Glomerular endothelial cell (primary cell): ENCODE data around the gene ANTXRL. TPM values are rescaled to one million over a fixed set of nuclear protein-coding genes. Genes with fewer than 3 reads are reported as not detected.
"Not testable (repeated sequence)": the region's sequence is repeated elsewhere in the genome, so short reads cannot be mapped to it uniquely, and the experiment has no call there.

ENCODE experiments used
- DNase-seq: peaks from one replicate; pipeline ENCODE4 v3.0.0-alpha.2; 2011; ENCODE audit warnings: low read depth, low spot score; ENCODE audit errors: extremely low read depth
- total RNA-seq: library from RNA; depleted of rRNA; stranded (reverse); fragments of >200 nt; gene quantifications from 2 replicates; pipeline ENCODE4 v1.2.3, GENCODE V29; 2015

The ANTXRL gene
- not detected in 2 replicates for total RNA-seq

DNA sequence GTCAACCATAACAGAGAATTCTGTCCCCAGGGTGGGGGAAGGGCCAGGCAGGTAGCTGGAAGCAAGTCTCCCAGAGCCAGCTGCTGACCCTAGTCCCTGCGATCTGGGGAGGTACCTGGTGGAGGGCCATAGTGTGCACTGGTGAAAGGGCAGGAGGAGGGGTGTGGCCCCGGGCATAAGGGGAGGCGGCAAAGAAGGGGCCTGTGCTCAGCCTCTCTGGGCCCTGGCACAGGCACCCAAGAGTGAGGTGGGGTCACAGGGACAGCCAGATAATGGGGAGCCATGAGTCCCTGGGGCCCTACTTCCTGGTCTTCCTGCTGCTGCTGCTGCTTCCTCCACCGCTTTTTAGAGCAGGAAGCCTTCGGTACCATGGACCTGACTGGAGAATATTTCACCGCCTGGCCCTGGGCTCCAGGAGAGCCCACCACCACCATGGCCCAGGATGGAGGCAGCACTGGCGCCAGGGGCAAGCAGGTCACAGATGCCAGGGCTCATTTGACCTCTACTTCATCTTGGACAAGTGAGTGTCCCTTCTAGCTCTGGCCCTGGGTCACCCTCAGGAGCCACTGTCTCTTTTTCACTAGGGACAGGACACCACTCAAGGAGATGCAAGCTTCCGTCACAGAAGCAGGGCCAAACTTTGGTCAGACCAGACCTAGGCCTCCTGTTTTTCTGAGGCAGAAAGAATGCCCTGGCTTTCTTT lies at the start of gene ANTXRL:
Gene ANTXRL (plus strand): TSS at position 7 of the 703 bp plus-strand sequence. CDS start 266 bp downstream, at position 273.
- no peak for DNase-seq

DNA sequence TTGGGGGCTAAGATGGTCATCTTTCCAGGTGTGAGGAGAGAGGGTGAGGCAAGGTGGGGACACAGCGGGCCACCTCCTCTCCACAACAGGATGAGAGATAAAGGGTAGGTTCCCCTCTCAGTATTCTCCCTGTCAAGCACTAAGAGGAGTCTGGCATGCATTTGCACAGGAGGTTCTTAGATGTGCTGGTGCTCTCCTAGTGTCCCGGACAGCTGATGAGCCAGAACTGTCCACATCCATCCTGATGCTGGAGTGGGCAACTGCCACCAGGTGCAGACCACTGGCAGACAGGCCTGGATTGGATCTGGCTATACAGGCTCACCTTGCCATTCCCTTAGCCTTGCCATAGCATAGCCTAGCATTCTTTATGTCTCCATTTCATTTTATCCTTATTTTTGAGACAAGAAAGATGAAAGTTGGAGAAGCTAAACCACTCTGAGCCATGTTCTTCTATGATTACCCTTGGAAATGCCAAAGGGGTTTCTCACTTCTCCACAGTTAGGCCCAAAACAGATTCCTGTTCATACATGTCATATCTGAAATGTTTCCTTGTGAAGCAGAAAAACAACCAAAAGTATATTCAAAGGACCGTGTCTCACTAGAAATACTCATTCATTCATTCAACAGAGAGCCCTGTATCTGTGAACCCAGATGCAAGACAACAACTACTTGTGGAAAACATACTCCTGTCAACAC lies 48.8 kb upstream of the ANTXRL start:
- DNase-seq, result no peak

DNA sequence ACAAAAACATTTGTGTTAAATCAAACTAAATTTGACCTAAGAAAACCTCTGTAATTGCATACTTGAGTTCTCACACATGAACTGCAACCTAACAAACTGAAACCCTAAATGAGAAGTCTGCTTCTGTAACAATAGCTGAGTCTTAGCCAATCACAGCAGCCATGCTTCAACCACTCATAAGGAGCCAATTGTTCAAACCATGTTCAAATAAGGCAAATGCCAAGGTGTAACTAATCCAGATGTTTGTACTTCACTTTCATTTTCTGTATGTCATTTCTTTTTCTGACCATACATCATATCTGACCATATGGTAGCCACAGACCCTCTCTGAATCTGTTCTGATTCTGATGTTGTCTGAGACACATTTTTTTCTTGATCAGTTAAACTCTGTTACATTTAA lies 47.5 kb upstream of the ANTXRL start:
- no peak for DNase-seq

DNA sequence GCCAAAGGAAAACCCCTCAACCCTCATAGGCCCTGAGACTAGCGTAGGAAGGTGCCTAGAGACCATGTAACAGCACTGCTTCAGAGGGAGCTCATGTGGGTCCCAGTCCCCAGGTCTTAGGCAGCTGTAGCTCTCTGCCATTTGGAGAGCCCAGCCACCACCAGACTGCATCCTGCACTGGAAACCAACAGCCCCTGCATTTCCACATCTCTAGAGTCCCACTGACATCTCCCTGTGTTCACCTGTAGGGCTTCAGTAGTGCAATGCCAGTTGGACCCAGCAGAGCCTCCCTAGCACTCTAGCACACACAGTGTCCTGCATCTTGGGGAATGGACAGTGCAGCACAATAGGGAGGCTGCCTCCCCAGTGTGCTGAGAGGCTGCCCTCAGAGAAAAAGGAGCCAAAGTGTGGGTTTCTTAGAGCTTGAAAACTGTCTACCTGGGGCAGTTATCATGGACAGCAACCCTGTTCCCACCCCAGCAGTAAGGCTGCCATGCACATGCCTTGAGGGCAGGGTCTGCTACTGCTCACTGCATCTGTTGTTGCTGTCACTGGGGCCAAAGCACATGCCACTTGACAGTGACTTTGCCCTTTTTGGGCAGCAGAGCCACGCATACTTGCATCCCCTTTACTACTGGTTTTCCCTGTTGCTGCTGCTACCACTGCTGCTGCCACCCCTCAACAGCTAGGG lies 46.7 kb upstream of the ANTXRL start:
- DNase-seq, result no peak

DNA sequence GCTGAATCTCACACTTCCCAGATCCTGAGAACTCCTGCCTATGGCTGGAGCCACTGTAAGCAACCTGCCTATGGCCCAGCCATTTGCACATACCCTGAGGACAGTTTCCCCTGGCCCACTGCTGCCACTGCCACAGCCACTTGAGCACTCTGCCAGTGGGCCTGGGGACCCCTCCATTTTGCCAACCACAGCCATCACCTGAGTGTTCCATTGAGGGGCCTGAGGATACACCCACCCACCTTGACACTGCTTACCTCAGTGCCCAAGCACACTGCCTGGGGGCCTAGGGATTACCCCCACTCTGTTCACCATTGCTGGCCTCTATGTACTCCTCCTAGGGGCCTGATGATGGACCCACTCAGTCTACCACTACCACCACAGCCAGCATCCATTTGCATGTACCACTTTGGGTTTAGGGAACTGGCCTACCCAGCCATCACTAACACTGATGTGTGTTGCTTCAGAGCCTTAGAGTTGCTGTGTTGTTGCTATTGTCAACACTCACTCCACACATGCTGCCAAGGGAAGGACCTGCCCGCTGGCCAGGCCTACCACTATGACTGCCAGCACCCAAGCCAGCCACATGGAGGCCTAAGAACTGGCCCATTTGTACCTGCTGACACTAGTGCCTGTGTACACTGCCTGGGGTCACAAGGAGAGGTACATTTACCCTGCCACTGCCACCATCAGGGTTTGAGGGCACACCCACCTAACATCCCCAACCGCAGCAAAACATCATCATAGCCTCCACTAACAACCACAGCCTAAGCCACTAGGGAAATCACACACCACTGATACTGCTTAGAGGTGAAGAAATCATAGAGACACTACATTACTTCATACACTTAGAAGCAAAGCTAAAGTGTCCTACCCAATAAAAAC lies 45.9 kb upstream of the ANTXRL start:
- DNase-seq, result no peak

DNA sequence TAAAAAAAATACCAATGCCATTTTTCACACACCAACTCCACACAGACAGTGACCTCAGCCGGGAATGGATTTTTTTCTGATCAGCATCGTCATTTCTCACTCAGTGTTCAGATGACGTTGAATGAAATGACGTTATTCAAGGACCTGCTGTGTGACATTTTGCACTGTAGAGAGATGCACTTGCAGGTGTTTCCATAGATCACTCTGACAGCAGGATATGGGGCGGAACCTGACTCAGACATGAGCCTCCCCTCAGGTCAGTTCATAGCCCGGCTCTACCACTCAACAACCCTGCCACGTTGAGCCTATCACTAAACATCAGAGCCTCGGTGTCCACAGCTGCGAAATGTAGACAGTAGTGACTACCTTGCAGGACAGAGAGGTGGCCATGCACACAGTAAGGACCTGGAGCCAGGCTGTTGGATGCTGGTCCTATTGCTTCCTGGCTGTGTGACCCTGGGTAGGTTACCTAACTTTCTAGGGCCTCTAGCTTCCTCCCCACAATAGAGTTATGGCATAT lies 41.4 kb upstream of the ANTXRL start:
- DNase-seq, result no peak

DNA sequence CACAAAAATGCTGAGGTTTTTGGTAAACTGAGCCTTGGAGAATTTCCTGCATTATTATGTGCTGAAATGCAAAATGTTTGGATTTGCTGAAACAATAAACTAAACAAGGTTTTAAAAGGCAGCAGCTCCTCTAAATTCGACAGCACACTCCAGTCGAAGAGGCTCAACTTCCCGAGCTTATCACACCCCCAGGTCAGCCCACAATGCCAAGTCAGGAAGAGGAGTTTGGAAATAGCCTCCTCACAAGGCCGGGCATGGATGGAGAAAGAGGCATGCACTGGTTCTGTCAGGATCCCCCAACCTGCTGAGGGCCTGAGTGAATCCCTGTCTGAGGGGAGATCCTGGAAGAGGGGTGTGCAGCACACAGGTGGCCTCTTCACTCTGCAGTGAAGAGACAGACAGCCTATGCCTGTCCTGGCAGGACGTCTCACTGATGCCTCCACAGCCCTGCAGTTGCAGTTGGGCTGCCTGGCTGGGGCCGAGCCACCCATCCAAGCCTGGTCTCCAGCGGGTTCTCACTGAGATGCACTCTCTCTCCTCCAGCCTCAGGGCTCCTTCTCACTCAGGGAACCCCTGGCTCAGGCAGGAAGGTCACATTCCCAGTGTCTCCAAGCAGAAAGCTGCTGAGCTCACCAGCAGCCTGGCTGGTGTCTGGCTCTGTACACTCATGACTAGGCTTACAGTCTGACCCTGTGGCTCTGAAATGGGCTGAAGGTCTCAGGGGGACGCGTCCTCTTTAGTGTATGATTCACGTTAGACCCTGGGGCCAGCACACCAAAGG lies 40.2 kb upstream of the ANTXRL start:
- not testable (repeated sequence) for DNase-seq

DNA sequence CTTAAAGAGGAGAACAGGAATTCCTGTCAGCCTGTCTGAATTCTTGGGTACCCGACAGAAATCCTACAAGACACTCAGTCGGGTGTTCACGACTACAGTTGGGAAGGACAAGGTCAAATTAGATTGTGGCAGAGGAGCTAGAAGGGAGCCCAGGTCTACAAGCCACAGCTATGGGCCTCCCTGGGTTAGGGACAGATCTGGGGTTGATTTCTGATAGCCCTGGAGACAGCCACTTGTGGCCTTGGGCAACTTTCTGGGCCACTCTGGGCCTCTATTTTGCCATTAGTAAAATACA lies 39.7 kb upstream of the ANTXRL start:
- no peak for DNase-seq

DNA sequence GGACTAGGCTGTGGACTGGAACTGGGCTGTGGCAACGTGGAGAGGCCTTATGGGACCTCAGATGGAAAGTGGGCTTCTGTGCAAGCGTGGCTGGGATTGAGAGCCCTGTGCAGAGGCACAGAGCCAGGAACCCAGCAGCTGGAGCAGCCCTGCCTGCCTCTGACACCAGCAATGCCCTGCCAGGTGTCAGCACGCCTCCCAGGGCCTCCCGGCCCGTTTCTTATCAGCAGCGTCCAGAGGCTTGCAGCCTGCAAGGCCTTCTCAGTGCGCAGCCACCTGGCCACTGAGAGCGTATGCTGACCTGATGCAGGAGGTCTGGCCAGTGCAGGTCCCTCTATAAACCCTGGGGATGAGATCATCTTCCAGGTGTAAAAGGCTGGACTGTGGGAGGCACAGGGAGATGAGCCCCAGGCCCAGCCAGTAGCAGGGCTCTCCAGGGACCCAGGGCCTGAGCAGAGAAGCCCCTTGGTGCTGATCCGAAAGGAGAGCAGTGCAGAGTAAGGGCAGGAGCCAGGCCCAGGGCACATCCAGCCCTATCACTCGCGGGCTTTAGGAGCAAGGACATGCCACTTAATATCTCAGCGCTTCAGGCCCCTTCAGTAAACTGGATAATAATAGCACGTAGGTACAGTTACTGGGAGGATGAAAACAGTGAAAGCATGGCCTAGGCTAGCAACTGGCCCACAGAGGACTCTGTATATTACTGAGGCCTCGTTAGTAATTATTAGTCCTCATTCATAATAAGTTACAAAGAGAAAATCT lies 38.8 kb upstream of the ANTXRL start:
- no peak for DNase-seq

DNA sequence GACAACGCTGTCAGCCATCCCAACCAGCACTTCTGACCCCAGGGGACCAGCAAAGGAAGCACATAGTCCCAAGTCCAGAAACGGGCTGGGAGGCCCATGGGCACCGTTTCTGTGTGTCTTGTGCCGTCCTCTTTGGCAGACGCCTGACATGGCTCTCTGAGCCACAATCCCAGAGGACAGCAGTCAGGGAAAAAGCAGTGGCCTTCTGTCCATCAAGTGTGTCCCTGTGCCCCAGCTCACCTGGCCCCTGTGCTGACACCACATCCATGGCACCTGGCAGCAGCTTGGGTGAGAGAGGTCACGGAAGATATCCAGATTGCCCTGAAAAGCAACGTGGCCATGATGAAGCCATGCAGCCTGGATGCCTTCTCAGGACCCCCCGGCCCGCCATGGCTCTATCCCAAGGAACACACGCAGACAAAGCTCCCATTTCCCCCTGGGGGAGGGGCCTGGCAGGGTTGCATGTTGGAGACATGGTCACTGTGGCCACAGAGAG lies 38.1 kb upstream of the ANTXRL start:
- DNase-seq, result no peak

DNA sequence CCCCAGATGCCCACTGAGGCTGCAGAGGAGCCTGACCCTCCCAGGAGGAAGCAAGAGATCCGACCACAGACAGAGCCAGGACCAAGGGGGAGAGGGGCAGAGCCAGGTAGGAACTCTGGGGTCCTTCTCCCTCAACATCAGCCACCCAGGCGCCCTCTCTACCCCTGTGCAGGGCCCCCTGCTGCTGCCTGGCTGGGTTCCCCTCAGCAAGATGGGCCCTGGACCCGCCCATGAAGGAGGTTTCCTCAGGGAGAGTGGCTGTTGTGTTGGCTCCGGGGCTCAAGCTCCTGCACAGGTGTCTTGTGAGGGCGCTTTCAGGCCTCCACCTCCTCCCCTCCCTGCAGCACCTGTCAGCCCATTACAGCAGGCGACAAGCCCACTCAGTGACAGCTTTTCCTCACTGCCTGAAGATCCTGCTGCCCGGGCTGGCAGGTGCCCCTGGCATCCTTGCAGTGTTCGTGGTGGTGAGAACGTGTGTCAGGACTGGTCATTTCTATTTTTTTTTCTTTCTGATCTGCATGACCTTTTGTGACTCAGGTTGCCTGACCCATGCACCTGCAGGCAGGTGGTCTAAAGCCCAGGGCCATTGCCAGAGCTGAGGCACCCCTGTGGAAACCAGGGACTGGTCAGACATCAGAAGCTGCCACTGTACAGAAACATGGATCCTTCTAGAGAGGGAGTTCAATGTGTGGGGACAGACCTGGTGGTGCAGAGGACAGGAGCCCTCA lies 37.0 kb upstream of the ANTXRL start:
- not testable (repeated sequence) for DNase-seq

DNA sequence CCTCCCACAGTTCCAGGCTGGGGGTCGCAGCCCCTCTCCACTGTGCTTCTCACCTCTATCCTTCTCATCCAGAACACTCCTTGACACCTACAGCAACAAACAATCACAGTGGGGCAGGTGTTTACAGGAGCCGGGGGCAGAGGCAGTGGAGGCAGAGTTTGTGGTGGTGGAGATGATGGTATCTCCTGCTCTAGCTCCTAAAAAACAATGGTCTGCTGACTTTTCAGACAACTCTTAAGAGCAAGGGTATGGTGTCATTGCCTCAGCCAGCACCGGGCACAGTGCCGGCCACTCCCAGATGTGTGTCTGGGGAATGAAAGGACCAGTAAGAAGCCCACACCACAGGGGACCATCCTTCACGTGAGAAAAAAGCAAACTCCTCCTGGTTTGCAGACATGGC lies 36.3 kb upstream of the ANTXRL start:
- no peak for DNase-seq

DNA sequence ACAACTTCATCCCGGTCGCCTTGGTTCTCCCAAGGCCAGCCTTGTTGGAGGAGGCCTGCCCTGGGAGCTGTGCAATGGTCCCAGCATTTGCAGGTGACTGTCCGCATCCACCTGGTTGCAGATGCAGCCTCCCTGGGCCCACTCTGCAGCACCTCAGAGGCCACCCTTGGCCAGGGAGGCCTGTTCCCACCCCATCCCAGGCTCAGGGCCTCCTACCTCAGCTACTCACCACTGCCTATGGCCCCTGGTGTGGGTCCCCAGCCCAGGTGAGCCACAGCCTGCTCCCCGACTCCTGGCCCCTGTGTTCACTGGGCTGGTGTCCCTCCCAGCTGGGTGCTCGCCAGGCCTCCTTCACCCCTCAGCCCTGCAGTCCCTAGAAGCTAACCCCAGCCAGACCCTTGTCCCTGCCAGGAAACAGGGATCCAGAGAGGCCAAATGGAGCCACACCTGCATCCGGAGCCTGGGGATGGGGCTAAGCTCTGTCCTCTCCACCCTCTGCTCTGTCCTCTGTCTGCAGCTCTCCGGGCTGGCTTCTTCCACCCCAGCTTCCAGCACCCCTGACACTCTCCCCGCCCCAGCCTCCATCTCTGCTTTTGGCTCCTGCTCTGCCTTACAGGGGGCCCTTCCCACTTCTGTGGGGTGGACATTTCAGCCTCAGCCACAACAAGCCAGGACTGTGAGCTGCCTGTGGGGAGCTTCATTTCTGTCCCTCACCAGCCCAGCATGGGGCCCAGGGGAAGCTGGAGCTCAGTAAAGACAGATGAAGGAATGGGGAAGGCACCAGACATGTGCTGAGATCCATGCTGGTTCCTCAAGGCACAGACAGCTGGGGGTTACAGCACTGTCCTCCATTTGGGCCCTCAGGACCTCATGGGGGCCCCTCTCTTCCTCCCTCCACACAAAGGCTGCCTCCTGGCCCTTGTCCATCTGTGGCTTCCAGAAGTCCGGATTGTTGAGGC lies 35.6 kb upstream of the ANTXRL start:
- DNase-seq, result no peak

DNA sequence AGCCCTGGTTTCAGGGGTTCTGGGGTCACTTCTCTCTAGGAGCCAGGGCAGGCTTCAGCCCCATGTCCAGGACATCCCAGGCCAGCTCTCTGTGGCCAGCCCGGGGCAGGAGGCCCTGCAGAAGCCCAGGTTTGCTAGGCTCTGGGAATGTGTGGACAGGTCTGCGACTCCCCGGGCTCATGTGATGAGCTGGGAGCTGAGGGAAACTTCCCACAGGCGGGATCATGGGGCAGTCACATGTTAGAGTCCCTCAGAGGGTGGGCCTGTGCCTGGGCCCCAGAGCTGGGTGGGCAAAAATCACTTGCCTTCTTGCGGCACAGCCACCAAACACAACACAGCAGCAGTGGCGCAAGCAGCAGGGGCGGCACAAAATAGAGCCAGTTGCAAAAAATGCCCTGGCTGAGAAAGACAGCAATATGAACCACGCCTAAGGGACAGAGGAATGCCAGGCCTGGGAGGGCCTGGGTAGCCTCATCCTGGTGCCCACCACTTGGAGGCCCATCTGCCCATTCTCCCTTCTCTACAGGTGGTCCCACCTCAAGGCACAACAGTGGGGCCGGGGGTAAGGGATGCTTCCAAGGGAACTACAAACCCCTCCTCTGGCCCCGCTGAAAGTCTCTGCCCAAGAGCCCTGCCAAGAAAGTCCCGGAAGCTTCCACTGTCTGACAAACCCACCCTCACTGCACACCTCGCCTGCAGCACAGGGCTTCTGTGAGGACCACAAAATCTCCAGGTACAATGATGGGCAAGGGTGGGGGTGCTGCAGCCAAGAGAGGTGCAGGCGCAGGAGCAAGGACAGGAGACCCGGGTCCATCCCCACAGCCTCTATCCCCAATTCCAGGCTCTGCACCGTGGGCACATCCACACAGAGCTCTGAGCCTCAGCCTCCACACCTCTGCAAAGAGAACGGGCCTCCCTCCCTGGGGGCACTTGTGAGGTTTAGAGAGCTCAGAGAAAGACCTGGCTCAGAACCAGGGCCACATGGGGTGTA lies 34.6 kb upstream of the ANTXRL start:
- DNase-seq, result no peak

DNA sequence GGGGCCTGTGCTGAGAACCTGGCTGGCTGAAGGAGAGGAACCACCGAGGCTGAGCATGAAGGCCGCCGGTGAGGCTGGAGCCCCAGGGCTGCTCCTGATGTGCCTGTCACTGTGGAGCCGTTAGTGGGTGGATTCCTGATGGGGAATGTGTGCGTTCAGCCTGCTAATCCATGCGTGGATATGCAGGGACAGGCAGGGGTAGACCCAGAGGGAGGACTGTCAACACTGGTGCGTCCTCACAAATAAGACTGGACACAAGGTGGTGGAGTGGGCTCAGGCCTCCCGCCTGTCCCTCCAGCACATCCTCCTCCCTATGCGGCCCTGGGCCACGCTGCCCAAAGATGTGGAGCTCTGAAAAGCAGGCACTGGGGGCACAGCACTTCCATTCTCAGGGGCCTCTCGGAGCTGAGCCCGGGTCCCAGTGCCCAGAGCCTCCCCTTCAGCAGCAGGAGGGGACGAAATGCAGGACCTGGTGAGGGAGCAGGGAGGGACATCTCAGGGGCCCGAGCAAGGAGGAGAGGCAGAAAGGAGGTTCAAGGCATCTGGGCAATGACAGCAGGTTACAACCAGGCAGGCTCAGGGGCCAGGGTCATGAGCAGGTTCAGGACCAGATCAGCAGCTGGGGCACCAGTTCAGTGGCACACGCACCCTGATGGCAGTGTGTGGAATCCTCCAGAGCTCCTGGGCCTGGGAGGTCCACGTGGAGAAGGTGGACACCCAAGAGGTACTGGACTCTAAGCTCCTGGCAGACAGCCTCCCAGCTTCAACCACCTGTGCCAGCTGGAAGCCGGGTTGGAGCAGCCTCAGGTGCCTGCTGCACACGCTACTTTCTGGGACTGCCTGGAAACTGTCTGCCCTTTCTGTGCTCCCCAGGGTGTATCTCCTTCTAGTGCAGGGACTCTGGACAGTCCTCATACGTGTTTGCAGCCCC lies 33.5 kb upstream of the ANTXRL start:
- DNase-seq, result no peak
